SK-N-SH (cell line): ENCODE data around the gene SCML2.
"Not testable (repeated sequence)": the region's sequence is repeated elsewhere in the genome, so short reads cannot be mapped to it uniquely, and the experiment has no call there.

Experiments
- EP300 ChIP-seq, 2 experiments: IDR thresholded peaks; 2 replicates each; pipeline versions ENCODE4 v1.4.0 to v1.6.1; 2012; ENCODE audit warnings: borderline replicate concordance in 1 of 2, low read depth in 1 of 2, low read length in 1 of 2
- SMC3 ChIP-seq: IDR thresholded peaks from 2 replicates; pipeline ENCODE4 v1.6.1; 2012; ENCODE audit warnings: low read depth, low read length, improper control_type of control experiment
- TF ChIP-seq, protein P1 (sequence below): fragments of 200-600 bp; sonication (generic); IDR thresholded peaks from 2 replicates; pipeline ENCODE4 v1.6.1; 2017; ENCODE audit warnings: antibody characterized with exemption, mild to moderate bottlenecking, moderate library complexity

DNA sequence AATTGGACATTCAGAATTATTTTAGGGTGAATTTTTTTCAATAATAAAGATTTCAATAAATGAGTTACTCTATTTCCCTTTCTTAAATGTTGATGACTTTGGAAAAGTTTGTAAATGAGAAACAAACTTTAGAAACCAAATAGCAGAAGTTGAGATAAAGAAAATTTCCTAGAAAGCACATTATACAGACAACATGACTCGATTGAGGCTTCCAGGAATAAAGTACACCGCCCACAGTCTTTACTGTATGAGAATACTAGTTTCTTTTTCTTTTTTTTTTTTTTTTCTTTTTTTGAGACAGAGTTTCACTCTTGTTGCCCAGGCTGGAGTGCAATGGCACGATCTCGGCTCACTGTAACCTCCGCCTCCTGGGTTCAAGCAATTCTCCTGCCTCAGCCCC, 14.6 kb upstream of the SCML2 start:
- TF ChIP-seq, protein P1, sequence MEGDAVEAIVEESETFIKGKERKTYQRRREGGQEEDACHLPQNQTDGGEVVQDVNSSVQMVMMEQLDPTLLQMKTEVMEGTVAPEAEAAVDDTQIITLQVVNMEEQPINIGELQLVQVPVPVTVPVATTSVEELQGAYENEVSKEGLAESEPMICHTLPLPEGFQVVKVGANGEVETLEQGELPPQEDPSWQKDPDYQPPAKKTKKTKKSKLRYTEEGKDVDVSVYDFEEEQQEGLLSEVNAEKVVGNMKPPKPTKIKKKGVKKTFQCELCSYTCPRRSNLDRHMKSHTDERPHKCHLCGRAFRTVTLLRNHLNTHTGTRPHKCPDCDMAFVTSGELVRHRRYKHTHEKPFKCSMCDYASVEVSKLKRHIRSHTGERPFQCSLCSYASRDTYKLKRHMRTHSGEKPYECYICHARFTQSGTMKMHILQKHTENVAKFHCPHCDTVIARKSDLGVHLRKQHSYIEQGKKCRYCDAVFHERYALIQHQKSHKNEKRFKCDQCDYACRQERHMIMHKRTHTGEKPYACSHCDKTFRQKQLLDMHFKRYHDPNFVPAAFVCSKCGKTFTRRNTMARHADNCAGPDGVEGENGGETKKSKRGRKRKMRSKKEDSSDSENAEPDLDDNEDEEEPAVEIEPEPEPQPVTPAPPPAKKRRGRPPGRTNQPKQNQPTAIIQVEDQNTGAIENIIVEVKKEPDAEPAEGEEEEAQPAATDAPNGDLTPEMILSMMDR: not testable (repeated sequence)
- TF ChIP-seq EP300 (IDR thresholded peaks at IDR 0.05; ENCODE audit: borderline replicate concordance in 1 of 2, low read depth in 1 of 2, low read length in 1 of 2); SMC3: not testable (repeated sequence)
